Activated T-cell treated with anti-CD3 and anti-CD28 coated beads for 1 hour (primary cell): Measurements from ENCODE around the gene GMPR.

Source experiments
- DNase-seq: peaks from one replicate; pipeline ENCODE4 v3.0.0-alpha.2; 2020; ENCODE audit warnings: low read depth

GMPR gene

GRCh38 chr6:16302721-16303552 is 64.5 kb downstream of the GMPR start:
- DNase-seq, result no peak

- DNase-seq, result no peak
Observed at GRCh38 chr6:16305246-16305725, 66.9 kb downstream of the GMPR start.

DNA sequence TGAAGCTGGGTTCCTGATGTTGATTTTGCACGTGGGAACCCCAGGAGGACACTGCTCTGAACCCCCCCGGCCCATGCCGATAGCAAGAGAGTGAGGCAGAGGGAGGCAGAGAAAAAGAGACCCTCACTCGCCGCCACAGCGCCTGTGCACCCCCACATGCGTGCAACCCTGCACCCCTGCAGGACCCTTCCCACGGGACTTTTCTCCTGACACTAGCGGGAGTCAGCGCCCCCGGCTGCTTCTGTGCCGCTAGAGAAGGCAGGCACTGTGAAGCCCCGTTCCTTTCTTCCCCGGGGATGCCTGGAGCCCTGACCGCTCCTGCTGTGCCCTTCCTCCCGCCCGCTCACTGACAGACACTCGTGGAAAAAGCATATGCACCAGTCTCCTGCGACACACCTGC is 67.4 kb downstream of the GMPR start:
- no peak for DNase-seq

DNA sequence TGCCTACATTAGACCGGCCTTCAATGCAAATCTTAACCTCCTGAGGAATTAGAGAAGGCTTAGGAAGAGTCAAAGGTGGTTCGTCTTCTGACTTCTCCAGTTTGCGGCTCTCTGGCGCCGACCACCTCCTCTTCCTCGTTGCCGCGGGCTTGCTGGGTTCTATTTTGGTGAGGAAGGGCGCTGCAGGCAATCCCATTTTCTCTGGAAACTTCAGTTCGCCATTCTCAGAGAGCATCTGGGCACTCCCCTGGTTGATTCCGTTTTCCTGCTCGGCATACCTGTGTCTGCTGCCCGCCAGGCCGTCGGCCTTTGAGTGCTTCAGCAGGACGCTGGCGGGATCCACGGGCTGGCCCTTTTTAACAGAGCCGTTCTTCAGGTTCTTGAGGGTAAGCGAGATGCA is 67.9 kb downstream of the GMPR start:
- DNase-seq, result no peak

DNA sequence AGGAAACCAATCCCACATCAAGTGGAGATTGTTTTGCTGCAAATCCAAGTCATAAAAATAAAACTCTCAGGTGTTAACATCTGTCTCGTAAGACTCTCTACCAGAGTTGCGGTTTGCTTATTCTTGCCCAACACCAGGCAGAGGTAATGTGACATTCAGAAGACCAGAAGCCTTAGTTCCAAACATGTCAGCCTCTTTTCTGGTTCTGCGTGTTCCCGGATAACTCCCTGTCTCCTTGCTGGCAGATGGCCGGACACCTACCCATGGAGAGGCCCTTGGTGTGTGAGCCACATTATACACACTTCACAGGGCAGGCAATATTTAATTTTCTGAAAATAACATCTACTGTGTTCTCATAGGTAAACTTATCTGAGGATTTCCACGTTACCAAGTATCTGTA is 73.4 kb downstream of the GMPR start:
- DNase-seq, result no peak

- no peak for DNase-seq
Observed at GRCh38 chr6:16313732-16314131, 75.3 kb downstream of the GMPR start.

DNA sequence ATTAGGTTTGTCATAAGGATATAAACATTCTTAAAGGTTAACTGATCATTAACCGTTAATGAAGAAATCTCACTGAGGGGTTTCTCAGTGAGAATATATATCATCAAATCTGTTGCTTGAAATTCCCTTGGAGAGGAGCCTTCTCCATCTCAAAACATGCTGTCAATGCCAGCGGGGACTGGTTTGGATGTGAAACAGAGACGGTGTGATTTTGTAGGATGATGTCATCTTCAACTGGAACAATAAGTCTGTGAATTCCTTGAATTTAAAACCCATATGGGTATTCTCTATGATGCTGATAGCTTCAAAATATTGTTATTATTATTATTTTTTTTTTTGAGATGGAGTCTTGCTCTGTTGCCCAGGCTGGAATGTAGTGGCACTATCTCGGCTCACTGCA is 75.9 kb downstream of the GMPR start:
- no peak for DNase-seq

GRCh38 chr6:16316741-16317251 is 78.4 kb downstream of the GMPR start:
- DNase-seq, result no peak

DNA sequence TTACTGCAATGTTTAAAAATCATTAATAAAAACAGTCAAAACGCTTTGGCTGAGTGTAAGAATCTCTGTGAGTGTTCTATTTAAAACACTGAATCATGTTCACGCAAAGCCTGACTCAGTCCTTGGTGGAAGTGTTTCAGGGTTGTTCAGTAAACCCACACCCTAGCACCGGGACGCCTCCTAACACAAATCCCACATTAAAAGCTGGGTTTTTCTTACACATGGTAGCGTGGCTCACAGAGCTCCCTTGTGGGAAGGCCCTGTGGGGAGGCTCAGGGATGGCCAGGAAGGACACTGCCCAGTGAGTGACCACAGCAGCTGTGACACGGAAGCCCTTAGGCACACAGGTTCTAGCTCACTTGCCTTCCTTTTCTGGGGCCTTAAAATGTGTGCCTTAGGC is 80.2 kb downstream of the GMPR start:
- DNase-seq, result no peak

- no peak for DNase-seq
Observed at GRCh38 chr6:16318953-16319720, 80.8 kb downstream of the GMPR start.

DNA sequence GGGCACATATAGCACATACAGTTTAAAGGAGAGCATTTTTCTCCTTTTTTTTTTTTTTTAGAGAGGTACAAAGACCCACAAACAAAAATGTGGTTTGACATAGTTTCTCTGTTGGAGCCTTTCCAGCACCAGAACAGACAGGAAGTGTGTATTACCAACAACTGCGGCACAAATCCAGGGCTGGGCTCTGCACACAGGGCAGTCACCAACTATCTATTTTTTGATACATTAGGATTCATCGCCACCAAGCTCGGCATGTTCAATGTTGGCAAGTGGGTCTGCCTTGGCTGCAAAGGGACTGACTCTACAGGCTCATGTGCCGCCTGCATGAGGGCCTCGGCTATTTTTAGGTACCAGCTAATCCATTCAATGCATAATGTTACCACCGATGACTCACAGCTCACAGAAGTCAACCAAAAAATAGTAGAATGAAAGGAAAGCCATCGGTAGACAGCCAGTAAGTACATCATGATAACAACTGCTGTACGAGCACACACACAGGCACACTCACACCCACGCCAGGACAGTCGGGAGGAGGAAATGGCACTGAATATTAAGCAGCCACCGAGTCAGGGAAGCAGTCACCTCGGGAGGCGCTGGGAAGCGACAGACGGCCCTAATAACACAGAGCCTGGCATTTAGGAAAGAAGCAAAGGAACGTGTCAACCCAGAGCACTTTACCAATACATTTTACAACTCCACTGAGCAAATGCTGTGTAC is 81.6 kb downstream of the GMPR start:
- DNase-seq, result peak; percentile 44

- no peak for DNase-seq
Observed at GRCh38 chr6:16320533-16321340, 82.3 kb downstream of the GMPR start.

DNA sequence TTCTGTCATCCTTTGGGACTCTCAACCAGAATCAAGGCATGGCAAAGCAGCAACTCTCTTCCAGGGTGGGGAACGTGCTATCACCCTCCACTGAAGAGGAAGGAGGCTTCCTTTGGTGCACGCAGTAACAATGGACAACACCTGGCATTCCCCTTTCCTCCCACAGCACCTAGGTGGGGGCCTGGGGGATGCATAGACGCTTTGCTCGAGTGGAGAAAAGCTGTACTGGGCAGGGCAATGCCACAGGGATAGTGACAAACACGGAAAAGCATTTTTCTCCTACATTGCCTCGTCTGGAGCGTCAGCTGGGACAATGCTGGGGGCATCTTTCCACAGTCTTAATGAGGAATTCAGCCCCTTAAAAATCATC is 82.9 kb downstream of the GMPR start:
- no peak for DNase-seq

DNA sequence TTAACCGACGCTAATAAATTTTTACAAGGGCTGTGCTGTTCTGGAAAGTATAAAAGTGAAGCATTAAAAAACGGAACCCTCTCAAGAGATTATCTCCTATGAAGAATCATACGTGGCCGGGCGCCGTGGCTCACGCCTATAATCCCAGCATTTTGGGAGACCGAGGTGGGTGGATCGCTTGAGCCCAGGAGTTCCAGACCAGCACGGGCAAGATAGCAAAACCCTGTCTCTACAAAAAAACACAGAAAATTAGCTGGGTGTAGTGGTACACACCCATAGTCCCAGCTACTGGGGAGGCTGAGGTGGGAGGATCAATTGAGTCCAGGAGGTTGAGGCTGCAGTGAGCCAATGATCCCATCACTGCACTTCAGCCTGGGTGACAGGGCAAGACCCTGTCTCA is 83.4 kb downstream of the GMPR start:
- DNase-seq, result no peak

DNA sequence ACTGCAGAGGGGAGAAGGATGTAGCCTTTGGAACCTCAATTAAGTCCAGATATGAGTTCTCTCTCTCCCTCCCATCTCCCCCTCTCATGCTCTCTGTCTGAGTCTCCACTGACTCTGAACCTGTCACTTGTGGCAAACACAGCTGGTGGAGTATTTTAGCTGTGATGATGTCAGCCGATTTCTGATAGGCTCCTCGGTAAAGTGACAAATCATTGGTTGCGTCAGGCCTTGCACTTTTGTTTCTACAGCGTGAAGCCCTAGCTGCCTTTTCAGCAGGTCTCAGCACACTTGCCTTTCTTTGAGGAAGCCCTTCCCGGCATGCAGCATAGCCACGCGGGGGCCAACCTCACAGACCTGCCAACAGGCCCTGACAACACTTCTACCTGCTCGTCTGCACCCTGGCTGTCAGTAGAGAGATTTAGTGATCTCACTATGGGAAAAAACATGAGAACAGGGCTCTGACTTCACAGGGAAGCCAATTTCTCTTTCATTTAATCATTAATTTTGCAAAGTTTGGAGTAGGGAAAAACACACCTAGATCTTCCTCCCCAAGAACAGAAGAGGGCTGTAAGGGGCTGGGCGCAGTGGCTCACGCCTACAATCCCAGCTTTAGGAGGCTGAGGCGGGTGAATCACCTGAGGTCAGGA is 84.4 kb downstream of the GMPR start:
- peak; percentile 55 for DNase-seq

- no peak for DNase-seq
Observed at GRCh38 chr6:16324184-16324583, 85.8 kb downstream of the GMPR start.

- no peak for DNase-seq
Observed at GRCh38 chr6:16324606-16325225, 86.3 kb downstream of the GMPR start.

DNA sequence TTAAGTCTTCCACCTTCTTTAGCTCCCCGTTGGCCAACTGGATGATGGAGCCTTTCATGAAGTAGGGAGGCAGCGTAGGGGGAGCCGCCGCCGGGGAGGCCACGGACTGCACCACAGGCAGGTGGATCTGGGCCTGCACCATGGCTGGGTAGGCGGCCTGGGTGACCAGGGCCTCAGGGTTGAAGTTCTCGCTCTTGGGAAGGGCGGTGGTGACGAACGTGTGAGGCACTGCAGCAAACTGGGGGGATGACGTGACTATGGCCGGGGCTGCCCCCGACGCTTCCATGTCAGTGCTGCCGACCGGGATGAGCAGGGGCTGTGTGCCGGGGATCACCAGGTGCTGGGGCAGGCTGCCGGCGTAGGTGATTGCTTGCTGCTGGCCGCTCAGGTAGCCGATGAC is 88.1 kb downstream of the GMPR start:
- DNase-seq, result no peak

- no peak for DNase-seq
Observed at GRCh38 chr6:16326971-16327776, 88.8 kb downstream of the GMPR start.
